Astrocyte (in vitro differentiated cells and primary cell): ENCODE data around the gene GBF1. TPM values are rescaled to one million over a fixed set of nuclear protein-coding genes. Genes with fewer than 3 reads are reported as not detected.

ENCODE experiments used
- DNase-seq: peaks from one replicate; pipeline ENCODE4 v3.0.0-alpha.2; 2010; ENCODE audit warnings: low read depth
- FAIRE-seq: peaks from 2 replicates; lab custom pipeline; 2011; peaks lifted over from hg19 to GRCh38; lab: Jason Lieb, UNC
- H2AFZ ChIP-seq: 2 replicates; pipeline ENCODE4 v1.6.0; 2012; ENCODE audit warnings: low read depth, low read length, inconsistent platforms
- H3K27ac ChIP-seq: 2 replicates; pipeline ENCODE4 v1.5.1; 2011; ENCODE audit warnings: low read depth, low read length, inconsistent platforms
- H3K27me3 ChIP-seq: 2 replicates; pipeline ENCODE4 v1.6.0; 2011; ENCODE audit warnings: low read length, inconsistent platforms; ENCODE audit not compliant: insufficient read depth
- H3K36me3 ChIP-seq: 2 replicates; pipeline ENCODE4 v1.5.1; 2011; ENCODE audit warnings: low read length, inconsistent platforms; ENCODE audit not compliant: insufficient read depth
- H3K4me1 ChIP-seq: 2 replicates; pipeline ENCODE4 v1.5.1; 2011; ENCODE audit warnings: low read length, inconsistent platforms; ENCODE audit not compliant: insufficient read depth
- H3K4me2 ChIP-seq: 2 replicates; pipeline ENCODE4 v1.6.0; 2012; ENCODE audit warnings: low read length, inconsistent platforms
- H3K4me3 ChIP-seq: 2 replicates; pipeline ENCODE4 v1.5.1; 2011; ENCODE audit warnings: low read depth, mild to moderate bottlenecking, low read length, inconsistent platforms; ENCODE audit not compliant: insufficient read depth
- H3K79me2 ChIP-seq: 2 replicates; pipeline ENCODE4 v1.6.0; 2012; ENCODE audit warnings: mild to moderate bottlenecking, low read length, inconsistent platforms; ENCODE audit not compliant: insufficient read depth
- H3K9ac ChIP-seq: 2 replicates; pipeline ENCODE4 v1.6.0; 2012; ENCODE audit warnings: mild to moderate bottlenecking, low read length, inconsistent platforms
- H3K9me3 ChIP-seq: 2 replicates; pipeline ENCODE4 v1.5.1; 2012; ENCODE audit warnings: low read depth, mild to moderate bottlenecking, low read length, inconsistent platforms; ENCODE audit not compliant: insufficient read depth
- H4K20me1 ChIP-seq: 2 replicates; pipeline ENCODE4 v1.6.0; 2012; ENCODE audit warnings: low read length, inconsistent platforms; ENCODE audit not compliant: insufficient read depth
- H3K27ac Mint-ChIP-seq: one replicate; pipeline ENCODE4 v1.8.0; 2021; ENCODE audit warnings: mild to moderate bottlenecking, mixed read lengths; ENCODE audit not compliant: unreplicated experiment
- H3K27me3 Mint-ChIP-seq: one replicate; pipeline ENCODE4 v1.8.0; 2021; ENCODE audit warnings: low read depth, mixed read lengths; ENCODE audit not compliant: unreplicated experiment
- H3K36me3 Mint-ChIP-seq: one replicate; pipeline ENCODE4 v1.8.0; 2021; ENCODE audit warnings: low read depth, mixed read lengths; ENCODE audit not compliant: unreplicated experiment
- H3K4me1 Mint-ChIP-seq: one replicate; pipeline ENCODE4 v1.8.0; 2021; ENCODE audit warnings: low read depth, mixed read lengths; ENCODE audit not compliant: unreplicated experiment
- H3K4me3 Mint-ChIP-seq: one replicate; pipeline ENCODE4 v1.8.0; 2021; ENCODE audit warnings: mild to moderate bottlenecking, moderate library complexity, mixed read lengths; ENCODE audit not compliant: unreplicated experiment
- H3K9me3 Mint-ChIP-seq: one replicate; pipeline ENCODE4 v1.8.0; 2021; ENCODE audit warnings: mild to moderate bottlenecking, mixed read lengths; ENCODE audit not compliant: unreplicated experiment
- EZH2 ChIP-seq: IDR thresholded peaks from 2 replicates; pipeline ENCODE4 v1.6.1; 2012; ENCODE audit warnings: mild to moderate bottlenecking, low read length, inconsistent platforms; ENCODE audit not compliant: insufficient read depth
- total RNA-seq: library from RNA; stranded (reverse); gene quantifications from 2 replicates; pipeline ENCODE4 v1.2.1, GENCODE V29; 2021
- TF ChIP-seq, protein P1 (sequence below): IDR thresholded peaks from 2 replicates; pipeline ENCODE4 v1.5.1; 2011; ENCODE audit warnings: low read depth, mild to moderate bottlenecking, inconsistent platforms, low read length, moderate library complexity; ENCODE audit not compliant: insufficient read depth

GBF1 gene
- total RNA-seq, 1 donor from 2014 or later = 72.8 TPM

DNA sequence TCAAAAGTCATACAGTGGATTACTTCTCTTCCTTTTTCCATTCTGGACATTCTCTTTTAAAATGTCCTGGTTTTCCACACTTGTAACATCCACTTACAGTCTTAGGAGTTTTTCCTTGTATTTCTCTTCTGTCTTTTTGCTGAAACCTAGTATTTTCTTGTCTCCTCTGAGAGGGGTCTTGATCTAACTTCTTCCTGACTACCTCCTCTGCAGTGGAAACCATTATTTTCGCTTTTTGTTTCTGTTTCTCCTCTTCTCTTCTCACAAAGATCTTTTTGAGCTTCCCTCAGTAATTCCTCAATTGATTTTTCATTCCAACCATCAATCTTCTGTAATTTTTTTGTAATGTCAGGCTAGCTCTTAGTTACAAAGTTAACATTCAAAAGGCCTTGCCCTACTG lies 42.9 kb upstream of the GBF1 start:
- H4K20me1 ChIP-seq = no peaks in the 10 kb centered on the region
- H3K27me3 ChIP-seq = peaks cover 8% of the 10 kb centered on the region
- TF ChIP-seq EZH2 = no peak
- TF ChIP-seq, protein P1, sequence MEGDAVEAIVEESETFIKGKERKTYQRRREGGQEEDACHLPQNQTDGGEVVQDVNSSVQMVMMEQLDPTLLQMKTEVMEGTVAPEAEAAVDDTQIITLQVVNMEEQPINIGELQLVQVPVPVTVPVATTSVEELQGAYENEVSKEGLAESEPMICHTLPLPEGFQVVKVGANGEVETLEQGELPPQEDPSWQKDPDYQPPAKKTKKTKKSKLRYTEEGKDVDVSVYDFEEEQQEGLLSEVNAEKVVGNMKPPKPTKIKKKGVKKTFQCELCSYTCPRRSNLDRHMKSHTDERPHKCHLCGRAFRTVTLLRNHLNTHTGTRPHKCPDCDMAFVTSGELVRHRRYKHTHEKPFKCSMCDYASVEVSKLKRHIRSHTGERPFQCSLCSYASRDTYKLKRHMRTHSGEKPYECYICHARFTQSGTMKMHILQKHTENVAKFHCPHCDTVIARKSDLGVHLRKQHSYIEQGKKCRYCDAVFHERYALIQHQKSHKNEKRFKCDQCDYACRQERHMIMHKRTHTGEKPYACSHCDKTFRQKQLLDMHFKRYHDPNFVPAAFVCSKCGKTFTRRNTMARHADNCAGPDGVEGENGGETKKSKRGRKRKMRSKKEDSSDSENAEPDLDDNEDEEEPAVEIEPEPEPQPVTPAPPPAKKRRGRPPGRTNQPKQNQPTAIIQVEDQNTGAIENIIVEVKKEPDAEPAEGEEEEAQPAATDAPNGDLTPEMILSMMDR = no peak
- H3K4me1 ChIP-seq = no peaks in the 10 kb centered on the region
- no peak overlapping the region for H3K4me2 ChIP-seq
- H3K4me1 Mint-ChIP-seq = no peaks in the 10 kb centered on the region
- H2AFZ ChIP-seq = no peak overlapping the region
- H3K9me3 Mint-ChIP-seq = peaks cover 28% of the 10 kb centered on the region
- no peak overlapping the region for H3K4me3 ChIP-seq
- peaks cover 25% of the 10 kb centered on the region for H3K27me3 Mint-ChIP-seq
- H3K79me2 ChIP-seq = no peaks in the 10 kb centered on the region
- H3K9me3 ChIP-seq = peaks cover 10% of the 10 kb centered on the region
- no peak for DNase-seq
- peaks cover 2% of the 10 kb centered on the region for H3K36me3 Mint-ChIP-seq
- no peak overlapping the region for H3K27ac ChIP-seq
- H3K36me3 ChIP-seq = no peaks in the 10 kb centered on the region
- no peak overlapping the region for H3K27ac Mint-ChIP-seq
- FAIRE-seq = no peak
- no peak overlapping the region for H3K9ac ChIP-seq
- no peak overlapping the region for H3K4me3 Mint-ChIP-seq

- H3K27ac Mint-ChIP-seq = no peak overlapping the region
- no peak overlapping the region for H3K4me3 ChIP-seq
- no peaks in the 10 kb centered on the region for H3K4me1 ChIP-seq
- peaks cover 8% of the 10 kb centered on the region for H3K27me3 Mint-ChIP-seq
- TF ChIP-seq EZH2 = no peak
- TF ChIP-seq, protein P1 = no peak
- H3K27me3 ChIP-seq = peaks cover 8% of the 10 kb centered on the region
- peaks cover 10% of the 10 kb centered on the region for H3K9me3 ChIP-seq
- no peak for FAIRE-seq
- peaks cover 9% of the 10 kb centered on the region for H3K9me3 Mint-ChIP-seq
- no peaks in the 10 kb centered on the region for H4K20me1 ChIP-seq
- no peaks in the 10 kb centered on the region for H3K79me2 ChIP-seq
- H3K4me3 Mint-ChIP-seq = no peak overlapping the region
- no peaks in the 10 kb centered on the region for H3K36me3 ChIP-seq
- no peak overlapping the region for H3K27ac ChIP-seq
- DNase-seq = peak; percentile 38
- H2AFZ ChIP-seq = no peak overlapping the region
- peaks cover 2% of the 10 kb centered on the region for H3K36me3 Mint-ChIP-seq
- H3K4me2 ChIP-seq = no peak overlapping the region
- H3K4me1 Mint-ChIP-seq = no peaks in the 10 kb centered on the region
- no peak overlapping the region for H3K9ac ChIP-seq
Observed at GRCh38 chr10:102208311-102209035, 36.9 kb upstream of the GBF1 start.
